Stimulated activated CD8-positive, alpha-beta memory T cell treated with anti-CD3 and anti-CD28 coated beads, Interleukin-2, amount 100 ng/mL, for 1 hour (primary cell): ENCODE measurements around the gene TTC23.
"Not testable (repeated sequence)": the region's sequence is repeated elsewhere in the genome, so short reads cannot be mapped to it uniquely, and the experiment has no call there.

Experiments used
- DNase-seq, 2 donors: peaks; one replicate each; pipeline ENCODE4 v3.0.0-alpha.2; 2020; ENCODE audit warnings: low read depth in 2 of 2

TTC23 gene

DNA sequence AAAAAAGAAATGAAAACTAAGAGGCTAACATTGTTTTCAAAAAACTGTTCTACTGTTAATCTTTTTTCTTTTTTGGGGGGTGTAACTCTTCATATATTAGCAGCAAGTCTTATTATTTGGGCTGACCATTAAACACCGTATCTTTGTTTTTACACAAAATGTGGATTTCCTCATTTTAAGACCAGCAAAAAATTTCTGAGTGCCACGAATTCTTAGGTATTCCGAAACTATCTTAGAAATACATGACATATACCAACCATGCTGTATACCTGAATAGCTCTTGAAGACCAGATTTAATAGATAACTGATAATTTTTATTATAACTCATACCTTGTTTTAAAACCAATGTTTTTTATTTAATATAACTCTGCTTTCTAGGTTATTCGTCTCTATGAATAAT, 620 bp upstream of the TTC23 start:
- no peak for DNase-seq

- no peak for DNase-seq
Measured at GRCh38 chr15:99248000-99248715, 1.2 kb downstream of the TTC23 start.

DNA sequence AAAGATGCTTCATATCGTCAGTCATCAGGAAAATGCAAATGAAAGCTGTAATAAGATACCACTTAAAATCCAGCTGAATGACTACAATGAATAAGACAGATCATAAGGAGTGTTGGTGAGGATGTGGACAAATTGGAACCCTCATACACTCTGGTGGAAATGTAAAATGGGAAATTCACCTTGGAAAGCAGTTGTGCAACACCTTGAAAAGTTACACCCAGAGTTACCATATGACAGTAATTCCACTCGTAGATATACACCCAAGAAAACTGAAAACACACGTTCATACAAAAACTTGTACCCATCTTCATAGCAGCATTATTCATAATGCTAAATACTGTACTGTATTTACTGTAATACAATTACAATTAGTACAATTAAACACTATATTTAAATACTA, 2.3 kb downstream of the TTC23 start:
- DNase-seq: no peak

DNA sequence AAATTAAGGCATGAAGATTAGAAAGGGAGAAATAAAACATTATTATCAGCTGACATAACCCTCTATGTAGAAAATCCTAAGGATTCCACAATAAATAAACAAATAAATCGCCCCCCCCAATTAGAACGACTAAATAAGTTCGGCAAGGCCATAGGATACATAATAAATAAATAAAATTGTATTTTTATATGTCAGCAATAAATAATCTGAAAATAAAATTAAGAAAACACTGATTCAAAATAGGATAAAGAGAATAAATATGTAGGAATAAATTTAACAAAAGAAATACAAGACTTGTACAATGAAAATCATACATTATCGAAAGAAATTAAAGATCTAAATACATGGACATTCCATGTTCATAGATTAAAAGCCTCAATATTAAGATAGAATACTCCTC, 5.1 kb downstream of the TTC23 start:
- DNase-seq: no peak

DNA sequence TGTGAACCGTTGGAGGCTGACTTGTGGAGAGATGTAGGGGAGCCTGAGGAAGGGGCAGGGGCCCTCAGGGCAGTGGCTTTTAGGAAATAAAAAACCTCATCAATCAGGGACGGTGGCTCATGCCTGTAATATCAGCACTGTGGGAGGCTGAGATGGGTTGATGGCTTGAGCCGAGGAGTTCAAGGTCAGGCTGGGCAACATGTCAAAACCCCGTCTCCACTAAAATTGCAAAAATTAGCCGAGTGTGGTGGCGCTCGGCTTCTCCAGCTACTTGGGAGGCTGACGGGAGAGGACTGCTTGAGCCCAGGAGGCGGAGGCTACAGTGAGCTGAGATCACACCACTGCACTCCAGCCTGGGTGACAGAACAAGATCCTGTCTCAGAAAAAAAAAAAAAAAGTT, 7.6 kb downstream of the TTC23 start:
- no peak for DNase-seq

DNA sequence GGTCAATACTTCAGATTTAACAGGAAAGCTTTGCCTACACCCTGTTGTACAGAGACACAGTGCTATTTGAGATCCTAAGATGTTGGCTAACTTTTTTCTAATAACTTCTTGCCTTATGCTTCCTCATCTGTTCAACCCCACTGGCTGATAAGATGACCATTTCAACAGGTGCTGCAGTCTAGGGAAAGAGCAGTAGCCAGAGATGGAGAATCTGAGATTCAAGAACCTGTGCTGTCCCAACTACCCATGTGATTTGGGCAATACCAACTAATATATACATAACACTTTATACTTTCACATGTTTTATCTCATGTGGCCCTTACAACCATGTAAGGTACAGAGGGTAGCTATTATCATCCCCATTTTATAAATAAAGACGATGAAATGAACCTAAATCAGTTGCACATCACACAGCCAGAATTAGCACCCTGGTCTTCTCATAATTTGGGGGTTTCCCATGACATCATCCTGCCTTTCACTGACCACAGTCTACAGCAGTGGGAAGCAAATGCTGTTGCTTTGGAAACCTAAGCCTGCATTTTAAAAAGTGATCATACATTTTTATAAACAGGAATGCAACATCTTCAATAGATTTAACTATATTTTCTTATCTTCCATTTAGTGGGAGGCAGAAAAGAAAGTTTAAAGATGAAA, 9.7 kb downstream of the TTC23 start:
- no peak for DNase-seq

- DNase-seq: no peak
Measured at GRCh38 chr15:99238849-99239248, 10.5 kb downstream of the TTC23 start.

- DNase-seq: not testable (repeated sequence)
Measured at GRCh38 chr15:99234160-99234559, 15.2 kb downstream of the TTC23 start.

DNA sequence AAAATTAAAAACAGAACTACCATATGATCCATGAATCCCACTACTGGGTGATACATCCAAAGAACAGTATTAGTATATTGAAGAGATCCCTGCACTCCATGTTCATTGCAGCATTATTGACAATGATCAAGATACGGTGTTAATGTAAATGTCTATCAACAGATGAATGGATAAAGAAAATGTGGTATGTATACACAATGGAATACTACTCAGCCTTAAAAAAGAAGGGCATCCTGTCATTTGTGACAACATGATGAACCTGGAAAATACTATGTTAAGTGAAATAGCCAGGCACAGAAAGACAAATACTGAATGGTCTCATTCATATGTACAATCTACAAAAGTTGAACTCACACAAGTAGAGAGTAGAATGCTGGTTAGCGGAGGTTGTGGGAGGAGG, 16.6 kb downstream of the TTC23 start:
- no peak for DNase-seq

DNA sequence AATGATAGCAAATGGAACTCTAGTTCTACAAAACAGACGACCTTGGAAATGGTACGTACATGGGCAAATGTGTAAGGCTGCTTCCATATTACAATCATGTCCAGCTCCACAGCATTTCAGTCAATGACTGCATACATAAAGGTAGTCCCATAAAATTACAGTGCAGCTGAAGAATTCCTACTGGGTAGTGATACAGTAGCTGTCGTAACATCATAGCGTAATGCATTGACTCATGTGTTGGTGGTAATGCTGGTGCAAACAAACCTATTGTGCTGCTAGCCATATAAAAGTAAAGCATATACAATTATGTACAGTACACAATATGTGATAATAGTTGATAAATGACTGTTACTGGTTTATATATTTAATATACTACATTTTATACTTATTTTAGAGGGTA, 18.5 kb downstream of the TTC23 start:
- no peak for DNase-seq

- DNase-seq: no peak
Measured at GRCh38 chr15:99228120-99228770, 21.1 kb downstream of the TTC23 start.

- DNase-seq: no peak
Measured at GRCh38 chr15:99226802-99227201, 22.6 kb downstream of the TTC23 start.

- DNase-seq: no peak
Measured at GRCh38 chr15:99224372-99225214, 24.8 kb downstream of the TTC23 start.

DNA sequence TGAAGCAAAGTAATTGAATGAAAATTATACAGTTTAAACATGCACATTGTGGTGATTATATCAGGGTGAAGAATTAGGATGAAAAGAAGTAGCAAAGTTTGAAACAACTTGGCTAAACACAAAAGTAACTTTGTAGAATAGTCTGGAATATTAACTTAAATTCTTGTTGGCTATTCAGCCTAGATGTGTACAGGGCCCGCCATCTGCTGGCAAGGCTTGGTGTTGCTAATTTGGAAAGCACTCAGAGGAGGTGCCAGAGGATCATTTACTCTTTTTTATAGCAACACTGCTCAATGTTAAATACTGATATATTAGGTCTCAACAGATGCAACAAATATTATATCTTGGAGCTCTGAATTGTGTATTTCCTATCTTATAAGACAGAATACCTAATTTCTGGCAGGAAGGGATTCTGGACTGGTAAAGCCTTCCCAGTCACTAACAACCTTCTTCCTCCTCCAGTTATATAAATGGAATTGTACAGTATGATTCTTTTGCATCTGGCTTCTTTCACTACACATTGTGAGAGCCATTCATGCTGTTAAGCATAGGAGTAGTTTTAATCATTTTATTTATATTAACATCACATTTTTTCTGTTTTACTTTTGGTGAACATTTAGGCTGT, 36.1 kb downstream of the TTC23 start:
- peak; percentile 7 to 33 for DNase-seq

DNA sequence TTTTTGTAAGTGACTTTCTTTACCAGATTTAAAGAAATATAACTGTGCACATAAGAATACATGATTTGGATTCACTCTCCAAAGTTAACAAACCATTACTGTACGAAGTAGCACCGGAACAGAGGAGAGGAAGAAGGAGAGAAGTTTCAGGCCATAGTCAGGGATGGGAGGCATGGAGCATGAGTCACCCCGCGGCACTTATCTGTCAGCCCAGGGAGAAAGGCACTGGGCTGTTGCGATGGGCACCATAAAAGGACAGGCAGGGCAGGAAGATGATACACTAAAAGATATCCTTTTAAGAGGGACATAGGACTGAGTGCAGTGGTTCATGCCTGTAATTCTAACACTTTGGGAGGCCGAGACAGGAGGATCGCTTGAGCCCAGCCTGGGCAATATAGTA, 37.0 kb downstream of the TTC23 start:
- no peak for DNase-seq

DNA sequence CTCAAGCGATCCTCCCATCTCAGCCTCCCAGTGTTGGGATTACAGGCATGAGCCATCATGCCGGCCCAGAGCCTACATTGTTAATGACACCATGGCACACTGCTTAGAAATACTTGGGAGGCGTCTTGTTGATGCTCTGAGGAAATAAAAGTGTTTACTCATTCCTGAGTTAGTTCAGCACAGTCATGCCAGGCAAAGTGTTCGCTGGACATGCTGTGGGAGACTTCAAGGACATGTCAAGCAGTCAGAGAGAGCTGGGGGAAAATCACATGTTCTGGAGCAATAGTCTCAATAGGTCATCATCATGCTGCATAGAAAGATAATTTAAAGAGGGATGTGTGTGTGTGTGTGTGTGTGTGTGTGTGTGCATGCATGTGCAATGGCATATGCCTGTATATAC, 37.5 kb downstream of the TTC23 start:
- no peak for DNase-seq

DNA sequence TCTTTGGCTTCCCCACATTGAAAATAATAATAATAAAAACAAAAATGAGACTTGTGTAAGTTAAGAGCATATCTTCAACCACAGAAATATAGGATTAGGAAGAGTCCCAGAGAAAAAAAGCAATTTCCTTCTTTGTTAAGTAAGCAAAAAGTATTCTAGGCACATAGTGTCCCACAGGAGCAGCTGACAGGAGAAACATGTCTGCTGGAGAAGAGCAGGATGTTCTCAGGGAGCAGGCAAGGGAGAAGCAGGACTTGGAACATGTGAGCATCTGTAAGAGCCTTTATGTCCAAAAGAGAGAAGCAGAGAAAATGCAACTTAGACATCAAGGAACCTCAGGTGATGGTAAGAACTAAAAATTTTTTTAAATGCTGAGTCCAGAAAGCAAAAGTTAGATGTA, 39.0 kb downstream of the TTC23 start:
- DNase-seq: no peak

GRCh38 chr15:99209326-99209725, 40.1 kb downstream of the TTC23 start:
- no peak for DNase-seq

- no peak for DNase-seq
Measured at GRCh38 chr15:99207672-99208071, 41.7 kb downstream of the TTC23 start.

GRCh38 chr15:99202176-99202552, 47.2 kb downstream of the TTC23 start:
- DNase-seq: no peak

GRCh38 chr15:99201408-99202175, 47.8 kb downstream of the TTC23 start:
- no peak for DNase-seq
